A549 (cell line): Measurements from ENCODE around the gene TRPV3. TPM values are rescaled to one million over a fixed set of nuclear protein-coding genes. Genes with fewer than 3 reads are reported as not detected.

ENCODE experiments used
- ATAC-seq, 2 experiments: fragments of 200-7000 bp in 1 of 2; fragments of >200 bp in 1 of 2; cut with Nextera tagmentation in 1 of 2; cut with Tn5 transposase in 1 of 2; 3 replicates each; pipeline versions ENCODE4 v1.8.0 to v1.9.1; 2018 to 2020; ENCODE audit warnings: mild to moderate bottlenecking in 1 of 2, moderate library complexity in 1 of 2
- CTCF ChIA-PET: fragments of 300-600 bp; sonication (Branson Sonifier 250); formaldehyde crosslinking; extraction: SDS; loops from one replicate; lab custom pipeline; 2021; ENCODE audit warnings: antibody characterized with exemption, inconsistent platforms; lab: Yijun Ruan, JAX
- POLR2A ChIA-PET: fragments of 350-600 bp; formaldehyde crosslinking; extraction: SDS; loops from one replicate; lab custom pipeline; 2021; ENCODE audit warnings: antibody characterized with exemption, inconsistent platforms; lab: Yijun Ruan, JAX
- DNase-seq, 2 experiments: peaks; one replicate each; pipeline versions ENCODE4 v3.0.0 to v3.0.0-alpha.2; 2011 to 2016; ENCODE audit warnings: low read depth in 1 of 2, low spot score in 1 of 2
- FAIRE-seq: peaks from 2 replicates; lab custom pipeline; 2011; peaks lifted over from hg19 to GRCh38; lab: Jason Lieb, UNC
- H3K27ac ChIP-seq, 2 experiments: fragments of >200 bp; sonication (Bioruptor Twin); formaldehyde crosslinking; 3 replicates each; pipeline ENCODE4 v1.5.1; 2016 to 2017
- H3K4me1 ChIP-seq: fragments of >200 bp; sonication (Bioruptor Twin); formaldehyde crosslinking; 3 replicates; pipeline ENCODE4 v1.6.1; 2016
- H3K4me2 ChIP-seq: fragments of >200 bp; sonication (Bioruptor Twin); formaldehyde crosslinking; 3 replicates; pipeline ENCODE4 v1.6.1; 2016
- H3K4me3 ChIP-seq: fragments of >200 bp; sonication (Bioruptor Twin); formaldehyde crosslinking; 3 replicates; pipeline ENCODE4 v1.5.1; 2016
- H3K9me3 ChIP-seq: fragments of >200 bp; sonication (Bioruptor Twin); formaldehyde crosslinking; 3 replicates; pipeline ENCODE4 v1.6.1; 2016
- CEBPB ChIP-seq, 2 experiments: fragments of >200 bp in 1 of 2; sonication (Bioruptor Twin) in 1 of 2; formaldehyde crosslinking in 1 of 2; IDR thresholded peaks; 2 replicates each; pipeline ENCODE4 v1.6.1; 2012 to 2016
- CHD2 ChIP-seq: fragments of 150-350 bp; IDR thresholded peaks from 2 replicates; pipeline ENCODE4 v1.6.1; 2014; ENCODE audit warnings: low read length; ENCODE audit not compliant: partially characterized antibody
- EHF ChIP-seq: fragments of 250-450 bp; sonication (Bioruptor Pico); IDR thresholded peaks from 2 replicates; pipeline ENCODE4 v1.5.0; 2020; ENCODE audit warnings: mild to moderate bottlenecking
- EHMT2 ChIP-seq: fragments of 200-600 bp; sonication (generic); IDR thresholded peaks from 2 replicates; pipeline ENCODE4 v1.6.1; 2016; ENCODE audit warnings: antibody characterized with exemption, low read depth, mild to moderate bottlenecking, moderate library complexity
- FOSL2 ChIP-seq, 2 experiments: fragments of 450-650 bp in 1 of 2; fragments of >200 bp in 1 of 2; sonication (Bioruptor Twin) in 1 of 2; formaldehyde crosslinking; IDR thresholded peaks; 2 replicates each; pipeline versions ENCODE4 v1.5.0 to v1.6.1; 2016 to 2020; ENCODE audit warnings: mild to moderate bottlenecking in 1 of 2, moderate library complexity in 1 of 2
- HDAC2 ChIP-seq: fragments of 200-600 bp; sonication (generic); IDR thresholded peaks from 2 replicates; pipeline ENCODE4 v1.6.1; 2016
- HEYL ChIP-seq: fragments of 250-450 bp; sonication (Bioruptor Pico); IDR thresholded peaks from 2 replicates; pipeline ENCODE4 v1.8.0; 2021; ENCODE audit warnings: mild to moderate bottlenecking, moderate library complexity
- HOXB5 ChIP-seq: fragments of 250-450 bp; sonication (Bioruptor Pico); IDR thresholded peaks from 2 replicates; pipeline ENCODE4 v1.5.0; 2020; ENCODE audit warnings: mild to moderate bottlenecking, moderate library complexity
- KDM1A ChIP-seq: fragments of 200-600 bp; sonication (generic); IDR thresholded peaks from 2 replicates; pipeline ENCODE4 v1.6.1; 2016; ENCODE audit warnings: low read depth, mild to moderate bottlenecking
- MAFK ChIP-seq: fragments of 450-650 bp; IDR thresholded peaks from 2 replicates; pipeline ENCODE4 v1.6.1; 2014; ENCODE audit not compliant: partially characterized antibody
- MAZ ChIP-seq: fragments of 150-350 bp; IDR thresholded peaks from 2 replicates; pipeline ENCODE4 v1.6.1; 2014; ENCODE audit warnings: antibody characterized with exemption, low read depth, low read length, borderline replicate concordance
- MYC ChIP-seq: IDR thresholded peaks from 2 replicates; pipeline ENCODE4 v1.6.1; 2012; ENCODE audit warnings: mild to moderate bottlenecking, inconsistent platforms, low read length, improper control_type of control experiment, borderline replicate concordance
- NPAS2 ChIP-seq: fragments of 250-450 bp; sonication (Bioruptor Pico); IDR thresholded peaks from 2 replicates; pipeline ENCODE4 v1.8.0; 2022; ENCODE audit warnings: mild to moderate bottlenecking, moderate library complexity, borderline replicate concordance
- NR3C1 ChIP-seq: fragments of >200 bp; sonication (Bioruptor Twin); formaldehyde crosslinking; IDR thresholded peaks from 3 replicates; pipeline ENCODE4 v1.6.1; 2017
- PBX3 ChIP-seq: IDR thresholded peaks from 2 replicates; pipeline ENCODE4 v1.6.1; 2012
- PHF8 ChIP-seq: fragments of 200-600 bp; sonication (generic); IDR thresholded peaks from 2 replicates; pipeline ENCODE4 v1.6.1; 2016; ENCODE audit warnings: low read depth, mild to moderate bottlenecking, antibody characterized with exemption, moderate library complexity, borderline replicate concordance
- POLR2A ChIP-seq: IDR thresholded peaks from 2 replicates; pipeline ENCODE4 v1.6.1; 2012; ENCODE audit warnings: mild to moderate bottlenecking, low read length
- POLR2AphosphoS2 ChIP-seq: conservative IDR thresholded peaks from 2 replicates; pipeline ENCODE4 v1.6.1; 2012; ENCODE audit warnings: low read length, improper control_type of control experiment, inconsistent platforms
- RAD21 ChIP-seq, 2 experiments: fragments of >200 bp in 1 of 2; sonication (Bioruptor Twin) in 1 of 2; formaldehyde crosslinking in 1 of 2; IDR thresholded peaks in 1 of 2; conservative IDR thresholded peaks in 1 of 2; 2 replicates in 1 of 2; 3 replicates in 1 of 2; pipeline ENCODE4 v1.6.1; 2012 to 2018; ENCODE audit warnings: inconsistent platforms in 1 of 2
- RFX5 ChIP-seq: fragments of 450-650 bp; IDR thresholded peaks from 2 replicates; pipeline ENCODE4 v1.7.1; 2014; ENCODE audit warnings: antibody characterized with exemption, mild to moderate bottlenecking, moderate library complexity
- RNF2 ChIP-seq: fragments of 200-600 bp; sonication (generic); IDR thresholded peaks from 2 replicates; pipeline ENCODE4 v1.6.1; 2016; ENCODE audit warnings: low read depth, mild to moderate bottlenecking, antibody characterized with exemption, moderate library complexity, borderline replicate concordance
- SMC3 ChIP-seq: fragments of >200 bp; sonication (Bioruptor Twin); formaldehyde crosslinking; IDR thresholded peaks from 3 replicates; pipeline ENCODE4 v1.6.1; 2018; ENCODE audit warnings: inconsistent platforms
- TFCP2L1 ChIP-seq: fragments of 250-450 bp; sonication (Bioruptor Pico); IDR thresholded peaks from 2 replicates; pipeline ENCODE4 v1.5.0; 2021; ENCODE audit warnings: mild to moderate bottlenecking
- TP53 ChIP-seq: fragments of 250-450 bp; sonication (Bioruptor Pico); IDR thresholded peaks from 2 replicates; pipeline ENCODE4 v1.5.0; 2021; ENCODE audit warnings: mild to moderate bottlenecking, moderate library complexity
- ZSCAN20 ChIP-seq: fragments of 250-450 bp; sonication (Bioruptor Pico); IDR thresholded peaks from 2 replicates; pipeline ENCODE4 v1.8.0; 2022; ENCODE audit warnings: mild to moderate bottlenecking, moderate library complexity
- WGBS: methylation state at CpG from one replicate; pipeline ENCODE4 v1.1.6; 2017; ENCODE audit errors: missing lambda C conversion rate; 5-methylcytosine and 5-hydroxymethylcytosine counted together
- polyA plus RNA-seq, 4 experiments: library from polyadenylated mRNA; depleted of rRNA in 3 of 4; stranded (reverse); fragments of >200 nt; fragmentation: RNase III in 1 of 4; extraction: RNeasy Plus Mini Kit Qiagen cat#74134 plus additional on column Dnase treatment in 1 of 4; gene quantifications; 2 replicates in 3 of 4; 3 replicates in 1 of 4; pipeline ENCODE4 v1.2.3, GENCODE V29; 2011 to 2017
- TF ChIP-seq, protein P1 (sequence below): IDR thresholded peaks from 2 replicates; pipeline ENCODE4 v1.6.1; 2012

Gene TRPV3
- polyA plus RNA-seq, 2 of the 4 experiments (the other 2 are of a cell fraction) = 0.46 to 1.2 TPM

DNA sequence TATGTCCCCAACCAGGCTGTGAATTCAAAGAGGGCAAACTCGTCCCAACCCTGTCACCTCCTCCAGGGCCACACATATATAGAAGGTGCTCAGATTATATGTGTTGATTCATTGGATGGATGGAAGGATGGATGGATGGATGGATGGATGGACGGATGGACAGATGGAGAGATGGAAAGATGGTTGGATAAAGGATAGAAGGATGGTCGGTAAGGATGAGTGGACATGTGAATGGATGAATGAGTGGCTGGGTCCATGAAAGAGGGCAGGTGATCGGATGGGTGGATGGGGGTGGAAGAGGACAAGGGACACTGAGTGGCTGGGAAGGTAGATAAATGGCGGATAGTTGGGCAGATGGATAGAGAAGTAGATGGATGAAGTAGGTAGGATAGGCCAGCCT, 30.1 kb downstream of the TRPV3 start:
- POLR2A ChIA-PET = no interaction called here
- TF ChIP-seq PBX3 = no peak
- no peak for TF ChIP-seq SMC3
- TF ChIP-seq NR3C1 = no peak
- no peak for TF ChIP-seq MAZ
- TF ChIP-seq PHF8 = no peak
- H3K9me3 ChIP-seq = no peaks in the 10 kb centered on the region
- H3K4me3 ChIP-seq = no peak overlapping the region
- no peak for ATAC-seq
- no peak overlapping the region for H3K4me2 ChIP-seq
- DNase-seq = no peak
- CTCF ChIA-PET = interaction anchor here (0.6 kb wide), 1 partner anchor 245 kb away, joined by 3 read pairs; no protein-coding TSS in a partner anchor
- no peak for FAIRE-seq
- H3K27ac ChIP-seq = no peak overlapping the region
- H3K4me1 ChIP-seq = no peaks in the 10 kb centered on the region
- 71% methylated on average over 5 of the region's 5 CpGs for WGBS

GRCh38 chr17:3526971-3527370, 30.6 kb downstream of the TRPV3 start:
- ChIA-PET POLR2A (no interaction called here), CTCF (no interaction called here)
- no peak overlapping the region for H3K4me2 ChIP-seq
- no peak for DNase-seq
- no peak overlapping the region for H3K27ac ChIP-seq
- WGBS = 75% methylated on average over 10 of the region's 10 CpGs
- TF ChIP-seq RNF2 (no peak), EHMT2 (no peak), TP53 (CRISPR knock-in tag) (no peak), KDM1A (no peak), HOXB5 (CRISPR knock-in tag) (no peak)
- H3K9me3 ChIP-seq = no peaks in the 10 kb centered on the region
- H3K4me3 ChIP-seq = no peak overlapping the region
- no peak for FAIRE-seq
- ATAC-seq = no peak
- H3K4me1 ChIP-seq = no peaks in the 10 kb centered on the region

DNA sequence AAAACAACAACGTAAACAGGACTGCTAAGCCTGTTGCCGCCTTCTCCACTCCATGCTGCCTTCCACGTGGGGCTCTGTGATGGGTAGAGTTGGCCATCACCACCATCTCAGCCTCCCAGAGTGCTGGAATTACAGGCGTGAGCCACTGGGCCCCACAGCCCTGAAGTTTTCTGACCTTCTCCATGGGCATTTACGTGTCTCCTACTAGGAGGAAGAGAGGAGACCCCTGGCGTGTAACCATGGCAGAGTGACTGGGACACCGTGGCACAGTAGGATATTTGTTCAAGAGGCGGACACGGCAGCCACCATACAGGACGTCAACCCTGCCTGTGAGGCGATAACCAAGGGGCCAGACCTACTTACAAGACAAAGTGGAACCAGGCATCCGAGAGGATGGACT, 31.1 kb downstream of the TRPV3 start:
- POLR2A ChIA-PET = no interaction called here
- no peak overlapping the region for H3K27ac ChIP-seq
- CTCF ChIA-PET = no interaction called here
- 73% methylated on average over 12 of the region's 12 CpGs for WGBS
- no peak for ATAC-seq
- H3K4me2 ChIP-seq = no peak overlapping the region
- no peaks in the 10 kb centered on the region for H3K4me1 ChIP-seq
- no peak overlapping the region for H3K4me3 ChIP-seq
- no peaks in the 10 kb centered on the region for H3K9me3 ChIP-seq
- FAIRE-seq = no peak
- no peak for DNase-seq
- TF ChIP-seq HEYL (CRISPR knock-in tag) = no peak
- no peak for TF ChIP-seq ZSCAN20
- TF ChIP-seq POLR2A = no peak
- no peak for TF ChIP-seq MAFK
- no peak for TF ChIP-seq RFX5
- TF ChIP-seq PHF8 = no peak
- TF ChIP-seq EHMT2 = no peak
- no peak for TF ChIP-seq MYC
- no peak for TF ChIP-seq CHD2
- no peak for TF ChIP-seq EHF (CRISPR knock-in tag)
- TF ChIP-seq CEBPB (IDR thresholded peaks at IDR 0.05) = no peak
- TF ChIP-seq, protein P1, sequence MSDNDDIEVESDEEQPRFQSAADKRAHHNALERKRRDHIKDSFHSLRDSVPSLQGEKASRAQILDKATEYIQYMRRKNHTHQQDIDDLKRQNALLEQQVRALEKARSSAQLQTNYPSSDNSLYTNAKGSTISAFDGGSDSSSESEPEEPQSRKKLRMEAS = no peak
- no peak for TF ChIP-seq POLR2AphosphoS2
- no peak for TF ChIP-seq KDM1A
- TF ChIP-seq NPAS2 (CRISPR knock-in tag) = no peak
- no peak for TF ChIP-seq HDAC2
- TF ChIP-seq RAD21 (conservative IDR thresholded peaks at IDR 0.05 in 1 of 2, IDR thresholded peaks at IDR 0.05 in 1 of 2) = no peak
- TF ChIP-seq FOSL2 (IDR thresholded peaks at IDR 0.05) = no peak
- TF ChIP-seq FOSL2 (CRISPR knock-in tag; IDR thresholded peaks at IDR 0.05) = no peak
- TF ChIP-seq TFCP2L1 (CRISPR knock-in tag) = no peak
- TF ChIP-seq SMC3 = no peak
